HCT116 (cell line): ENCODE data around the gene FLCN. TPM values are rescaled to one million over a fixed set of nuclear protein-coding genes. Genes with fewer than 3 reads are reported as not detected.
"Not testable (repeated sequence)": the region's sequence is repeated elsewhere in the genome, so short reads cannot be mapped to it uniquely, and the experiment has no call there.

Experiments used
- ATAC-seq: fragments of 200-7000 bp; cut with Tn5 transposase; 2 replicates; pipeline ENCODE4 v1.9.1; 2020; ENCODE audit warnings: mild to moderate bottlenecking, moderate library complexity
- BruUV-seq: library from RNA; stranded (reverse); fragments of 400-500 nt; replicated peaks from 2 replicates; lab custom pipeline; 2021; lab: Mats Ljungman, UMichigan
- CTCF ChIA-PET: fragments of 300-600 bp; sonication (Branson Sonifier 250); formaldehyde crosslinking; loops from one replicate; lab custom pipeline; 2021; ENCODE audit warnings: antibody characterized with exemption; lab: Charles Lee
- POLR2A ChIA-PET: fragments of 300-600, 350-600 bp; sonication (Branson Sonifier 250); formaldehyde crosslinking; loops from one replicate; lab custom pipeline; 2021; ENCODE audit warnings: antibody characterized with exemption; lab: Charles Lee
- RAD21 ChIA-PET, 2 experiments: fragments of 300-600 bp; sonication (Branson Sonifier 250); formaldehyde crosslinking; loops; one replicate each; lab custom pipeline; 2023; ENCODE audit warnings: low total read pairs in 2 of 2; ENCODE audit not compliant: uncharacterized antibody in 2 of 2, unreplicated experiment in 2 of 2, low non-redundant PET in 1 of 2; lab: Charles Lee
- DNase-seq: peaks from one replicate; pipeline ENCODE4 v3.0.0-alpha.2; 2010; ENCODE audit warnings: low read depth, low spot score
- H2AFZ ChIP-seq: fragments of 200-600 bp; shearing (Covaris generic), sonication (generic); 2 replicates; pipeline ENCODE4 v1.6.1; 2017; ENCODE audit warnings: low read depth, mixed run types, mixed read lengths, antibody characterized with exemption, low read length; ENCODE audit not compliant: poor library complexity, severe bottlenecking
- H3K27ac ChIP-seq: 2 replicates; pipeline ENCODE4 v1.5.1; 2012; ENCODE audit warnings: low read depth, low read length
- H3K27me3 ChIP-seq: fragments of 200-600 bp; sonication (generic); 2 replicates; pipeline ENCODE4 v1.6.1; 2016; ENCODE audit warnings: mixed run types, low read length, mixed read lengths; ENCODE audit not compliant: insufficient read depth
- H3K36me3 ChIP-seq, 2 experiments: fragments of 200-500 bp in 1 of 2; fragments of 200-600 bp in 1 of 2; sonication (Bioruptor generic) in 1 of 2; sonication (generic) in 1 of 2; 2 replicates each; pipeline versions ENCODE4 v1.5.1 to v1.6.1; 2014 to 2016; ENCODE audit warnings: low read length in 2 of 2, inconsistent platforms in 1 of 2, mixed read lengths in 1 of 2, mixed run types in 1 of 2; ENCODE audit not compliant: insufficient read depth in 2 of 2, control insufficient read depth in 1 of 2
- H3K4me1 ChIP-seq, 2 experiments: fragments of 200-600 bp in 1 of 2; sonication (generic) in 1 of 2; 2 replicates each; pipeline versions ENCODE4 v1.5.1 to v1.6.1; 2012 to 2017; ENCODE audit warnings: low read length in 2 of 2, inconsistent platforms in 1 of 2, mild to moderate bottlenecking in 1 of 2, mixed read lengths in 1 of 2, mixed run types in 1 of 2, moderate library complexity in 1 of 2; ENCODE audit not compliant: insufficient read depth in 2 of 2, control insufficient read depth in 1 of 2
- H3K4me2 ChIP-seq: fragments of 200-600 bp; sonication (generic); 2 replicates; pipeline ENCODE4 v1.6.1; 2017; ENCODE audit warnings: mixed run types, low read length, mixed read lengths
- H3K4me3 ChIP-seq, 2 experiments: fragments of 200-600 bp in 1 of 2; sonication (generic) in 1 of 2; replicated peaks in 1 of 2; 2 replicates each; pipeline ENCODE4 v1.5.1; 2011 to 2016; ENCODE audit warnings: low read length in 2 of 2, control low read depth in 1 of 2, low read depth in 1 of 2, mild to moderate bottlenecking in 1 of 2, mixed read lengths in 1 of 2, mixed run types in 1 of 2
- H3K79me2 ChIP-seq: fragments of 200-600 bp; sonication (generic); 2 replicates; pipeline ENCODE4 v1.6.1; 2017; ENCODE audit warnings: mild to moderate bottlenecking, mixed run types, low read length, moderate library complexity, mixed read lengths; ENCODE audit not compliant: insufficient read depth
- H3K9ac ChIP-seq: fragments of 200-600 bp; sonication (generic); 2 replicates; pipeline ENCODE4 v1.6.1; 2016; ENCODE audit warnings: low read length, mixed read lengths
- H3K9me2 ChIP-seq: fragments of 200-600 bp; sonication (generic), shearing (Covaris generic); 2 replicates; pipeline ENCODE4 v1.6.1; 2017; ENCODE audit warnings: mixed run types, mild to moderate bottlenecking, moderate library complexity; ENCODE audit not compliant: insufficient read depth
- H3K9me3 ChIP-seq, 2 experiments: fragments of 200-500 bp in 1 of 2; fragments of 200-600 bp in 1 of 2; sonication (Bioruptor generic) in 1 of 2; sonication (generic) in 1 of 2; 2 replicates each; pipeline ENCODE4 v1.6.1; 2014 to 2017; ENCODE audit warnings: low read length in 2 of 2, mixed read lengths in 2 of 2, inconsistent platforms in 1 of 2, low read depth in 1 of 2, mild to moderate bottlenecking in 1 of 2, mixed run types in 1 of 2, moderate library complexity in 1 of 2; ENCODE audit not compliant: control insufficient read depth in 1 of 2, insufficient read depth in 1 of 2
- H4K20me1 ChIP-seq: fragments of 200-600 bp; sonication (generic), shearing (Covaris generic); 2 replicates; pipeline ENCODE4 v1.6.1; 2017; ENCODE audit warnings: mixed run types, mild to moderate bottlenecking, moderate library complexity; ENCODE audit not compliant: insufficient read depth
- intact Hi-C: fragments of 100-400 bp; cut with micrococcal nuclease; formaldehyde crosslinking; loops from 2 replicates; pipeline ENCODE4 v1.10.0; 2022
- total RNA-seq: library from RNA; stranded (reverse); gene quantifications from one replicate; pipeline ENCODE4 v1.2.1, GENCODE V29; 2021; ENCODE audit not compliant: unreplicated experiment
- TF ChIP-seq, protein P1 (sequence below): IDR thresholded peaks from 2 replicates; pipeline ENCODE4 v1.6.1; 2012; ENCODE audit warnings: low read depth

The FLCN gene
- total RNA-seq, 1 experiment from 2014 or later: 23.7 TPM

DNA sequence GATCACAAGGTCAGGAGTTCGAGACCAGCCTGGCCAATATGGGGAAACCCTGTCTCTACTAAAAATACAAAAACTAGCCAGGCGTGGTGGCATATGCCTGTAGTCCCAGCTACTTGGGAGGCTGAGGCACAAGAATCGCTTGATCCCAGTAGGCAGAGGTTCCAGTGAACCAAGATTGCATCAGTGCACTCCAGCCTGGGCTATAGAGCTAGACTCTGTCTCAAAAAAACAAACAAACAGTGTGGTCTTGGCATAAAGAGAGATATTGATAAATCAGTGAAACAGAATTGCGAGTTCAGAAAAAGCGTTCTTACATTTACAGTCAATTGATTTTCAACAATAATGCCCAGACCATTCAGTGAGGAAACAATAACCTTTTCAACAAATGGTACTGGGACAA is 41.5 kb downstream of the FLCN start:
- POLR2A ChIA-PET, intact Hi-C loops: not testable (repeated sequence)

DNA sequence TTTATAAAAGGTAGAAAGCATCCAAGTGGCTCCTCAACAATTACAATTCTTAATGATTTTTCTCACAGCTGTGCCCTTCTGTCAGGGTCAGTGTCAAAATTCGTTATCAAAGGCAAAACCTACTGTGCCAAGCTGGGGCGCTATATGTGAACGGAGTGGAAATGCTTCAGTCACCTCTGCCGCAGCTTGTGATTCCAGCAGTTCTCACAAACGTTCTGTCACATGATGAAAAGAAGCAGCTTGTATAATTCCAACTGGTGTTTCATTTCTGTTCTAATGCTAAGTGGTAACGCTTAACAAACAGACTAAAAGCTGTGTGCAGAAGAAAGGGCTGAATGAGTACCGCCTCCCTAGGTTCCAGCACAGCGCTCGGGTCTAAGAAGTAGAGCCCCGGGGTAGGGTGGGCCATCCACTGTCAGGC is 45.0 kb downstream of the FLCN start:
- Histone ChIP-seq H3K27me3 (no peaks in the 10 kb centered on the region), H3K9me3 (no peaks in the 10 kb centered on the region), H4K20me1 (peaks cover 3% of the 10 kb centered on the region; the same call in 1 of the 2 replicates), H3K79me2 (no peaks in the 10 kb centered on the region), H3K27ac (no peak overlapping the region), H3K4me1 (peaks cover 0 to 18% of the 10 kb centered on the region in 2 experiments; a peak in 2 of 4 replicates), H2AFZ (no peak overlapping the region), H3K4me2 (no peak overlapping the region), H3K9ac (no peak overlapping the region), H3K9me2 (no peaks in the 10 kb centered on the region), H3K4me3 (no peak overlapping the region), H3K36me3 (peaks cover 0 to 10% of the 10 kb centered on the region in 2 experiments; a peak in 1 of 4 replicates)
- ChIA-PET CTCF (no interaction called here), RAD21 (no interaction called here), POLR2A (no interaction called here)
- BruUV-seq: no TSS peak
- TF ChIP-seq, protein P1, sequence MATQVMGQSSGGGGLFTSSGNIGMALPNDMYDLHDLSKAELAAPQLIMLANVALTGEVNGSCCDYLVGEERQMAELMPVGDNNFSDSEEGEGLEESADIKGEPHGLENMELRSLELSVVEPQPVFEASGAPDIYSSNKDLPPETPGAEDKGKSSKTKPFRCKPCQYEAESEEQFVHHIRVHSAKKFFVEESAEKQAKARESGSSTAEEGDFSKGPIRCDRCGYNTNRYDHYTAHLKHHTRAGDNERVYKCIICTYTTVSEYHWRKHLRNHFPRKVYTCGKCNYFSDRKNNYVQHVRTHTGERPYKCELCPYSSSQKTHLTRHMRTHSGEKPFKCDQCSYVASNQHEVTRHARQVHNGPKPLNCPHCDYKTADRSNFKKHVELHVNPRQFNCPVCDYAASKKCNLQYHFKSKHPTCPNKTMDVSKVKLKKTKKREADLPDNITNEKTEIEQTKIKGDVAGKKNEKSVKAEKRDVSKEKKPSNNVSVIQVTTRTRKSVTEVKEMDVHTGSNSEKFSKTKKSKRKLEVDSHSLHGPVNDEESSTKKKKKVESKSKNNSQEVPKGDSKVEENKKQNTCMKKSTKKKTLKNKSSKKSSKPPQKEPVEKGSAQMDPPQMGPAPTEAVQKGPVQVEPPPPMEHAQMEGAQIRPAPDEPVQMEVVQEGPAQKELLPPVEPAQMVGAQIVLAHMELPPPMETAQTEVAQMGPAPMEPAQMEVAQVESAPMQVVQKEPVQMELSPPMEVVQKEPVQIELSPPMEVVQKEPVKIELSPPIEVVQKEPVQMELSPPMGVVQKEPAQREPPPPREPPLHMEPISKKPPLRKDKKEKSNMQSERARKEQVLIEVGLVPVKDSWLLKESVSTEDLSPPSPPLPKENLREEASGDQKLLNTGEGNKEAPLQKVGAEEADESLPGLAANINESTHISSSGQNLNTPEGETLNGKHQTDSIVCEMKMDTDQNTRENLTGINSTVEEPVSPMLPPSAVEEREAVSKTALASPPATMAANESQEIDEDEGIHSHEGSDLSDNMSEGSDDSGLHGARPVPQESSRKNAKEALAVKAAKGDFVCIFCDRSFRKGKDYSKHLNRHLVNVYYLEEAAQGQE: no peak
- ATAC-seq (no peak), DNase-seq (no peak)
- intact Hi-C loops: no loop called here

More for the DNA sequence above, 41.5 kb downstream of the FLCN start:
- H3K9me2 ChIP-seq, H3K9me3 ChIP-seq, H2AFZ ChIP-seq, ATAC-seq, H3K79me2 ChIP-seq, H3K27ac ChIP-seq, CTCF ChIA-PET, RAD21 ChIA-PET, H3K4me3 ChIP-seq, DNase-seq, BruUV-seq, H3K27me3 ChIP-seq, H3K36me3 ChIP-seq, H3K9ac ChIP-seq, H4K20me1 ChIP-seq, H3K4me2 ChIP-seq: not testable (repeated sequence)
- peaks cover 0 to 12% of the 10 kb centered on the region in 2 experiments; a peak in 2 of 4 replicates for H3K4me1 ChIP-seq
